ENCODE measurements around the gene ZCCHC14.
A peak's percentile ranks its signal among the peaks of the same experiment; 100 is the strongest.

The ZCCHC14 gene

DNA sequence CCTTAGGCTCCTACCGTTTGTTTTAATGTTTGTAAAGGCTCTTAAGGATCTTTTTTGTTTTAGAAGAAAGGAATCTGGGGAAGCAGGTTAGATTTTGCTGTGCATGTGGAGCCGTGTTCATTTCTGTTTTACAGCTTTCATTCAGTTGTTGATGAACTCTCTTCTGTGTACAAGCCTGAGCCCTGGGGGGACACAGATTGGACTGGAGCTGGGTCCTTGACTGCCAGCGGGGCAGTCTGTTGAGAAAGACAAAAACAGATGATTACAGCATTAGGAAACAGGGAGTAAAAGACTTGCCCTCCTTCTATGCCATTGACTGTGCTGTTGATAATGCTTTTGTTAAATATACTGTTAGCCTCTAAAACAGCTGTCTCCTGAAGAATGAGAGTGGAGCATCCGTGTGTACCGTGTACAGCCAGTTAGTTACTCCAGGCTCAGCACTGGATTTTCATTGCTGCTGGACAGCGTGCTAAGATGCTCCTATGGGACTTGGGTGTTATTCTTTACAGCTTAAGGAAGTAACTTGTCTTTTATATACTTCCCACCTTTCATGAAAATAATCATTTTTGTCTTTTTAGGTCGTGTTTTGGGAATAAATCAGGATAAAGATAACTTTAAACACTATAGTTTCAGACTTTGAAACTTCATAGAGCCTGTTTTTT is 97.5 kb downstream of the ZCCHC14 start:
- no peak overlapping the region for H2BK15ac ChIP-seq (ENCODE audit: low read depth, poor library complexity, severe bottlenecking)
- H3K14ac ChIP-seq (ENCODE audit: low read length in 2 of 2), result no peak overlapping the region
- H4K91ac ChIP-seq (ENCODE audit: low read length), result no peak overlapping the region
- no peak overlapping the region for H3K23ac ChIP-seq (ENCODE audit: low read length in 2 of 2)
- H3K27me3 ChIP-seq (ENCODE audit: control insufficient read depth in 1 of 2, insufficient read depth in 1 of 2, low read length in 2 of 2), result no peaks in the 10 kb centered on the region
- H3K79me1 ChIP-seq (replicated peaks; ENCODE audit: low read length, poor library complexity, severe bottlenecking), result peaks cover 14% of the 10 kb centered on the region
- no peak overlapping the region for H2AFZ ChIP-seq (ENCODE audit: low read depth, low read length)
- H3K4me2 ChIP-seq (ENCODE audit: low read length, poor library complexity, severe bottlenecking), result no peak overlapping the region
- H3K18ac ChIP-seq (ENCODE audit: low read depth in 1 of 2, low read length in 2 of 2), result peak overlapping the region in 1 of 2 experiments; percentile 52
- H3K9ac ChIP-seq (ENCODE audit: low read length), result peak overlapping the region; percentile 95
- peak; percentile 26 for DNase-seq
- peak overlapping the region in 1 of 2 experiments; percentile 17 for H3K4me3 ChIP-seq (ENCODE audit: insufficient read depth in 1 of 2, low read depth in 1 of 2, low read length in 2 of 2)
- H3K36me3 ChIP-seq (ENCODE audit: control insufficient read depth in 1 of 2, insufficient read depth in 2 of 2, low read depth in 1 of 2, low read length in 2 of 2), result peaks cover 10 to 23% of the 10 kb centered on the region in 2 experiments
- H3K27ac ChIP-seq (ENCODE audit: low read length, poor library complexity, severe bottlenecking), result no peak overlapping the region
- no peak overlapping the region for H2BK5ac ChIP-seq (ENCODE audit: low read depth, low read length, poor library complexity, severe bottlenecking)
- H3K4ac ChIP-seq (ENCODE audit: low read depth in 1 of 2, low read length in 2 of 2), result no peak overlapping the region
- no peaks in the 10 kb centered on the region for H3K9me3 ChIP-seq (ENCODE audit: control insufficient read depth, low read length)
- WGBS, result 98% methylated on average over 5 of the region's 7 CpGs
- H2BK12ac ChIP-seq (ENCODE audit: low read length in 2 of 2), result peak overlapping the region in 1 of 2 experiments; percentile 72
- H2AK5ac ChIP-seq (ENCODE audit: low read length, severe bottlenecking), result no peak overlapping the region
- H4K8ac ChIP-seq (ENCODE audit: low read length), result no peak overlapping the region
- H2BK120ac ChIP-seq (ENCODE audit: low read depth, low read length), result no peak overlapping the region
- H3K4me1 ChIP-seq (ENCODE audit: control insufficient read depth, insufficient read depth, low read depth, low read length), result peaks cover 14% of the 10 kb centered on the region

GRCh38 chr16:87393680-87394055 is 99.2 kb downstream of the ZCCHC14 start:
- Histone ChIP-seq H3K79me1 (replicated peaks; ENCODE audit: low read length, poor library complexity, severe bottlenecking) (peaks cover 10% of the 10 kb centered on the region), H3K23ac (ENCODE audit: low read length in 2 of 2) (no peak overlapping the region), H2BK120ac (ENCODE audit: low read depth, low read length) (no peak overlapping the region), H3K4ac (ENCODE audit: low read depth in 1 of 2, low read length in 2 of 2) (no peak overlapping the region), H3K14ac (ENCODE audit: low read length in 2 of 2) (no peak overlapping the region), H3K18ac (ENCODE audit: low read depth in 1 of 2, low read length in 2 of 2) (no peak overlapping the region), H3K36me3 (ENCODE audit: control insufficient read depth in 1 of 2, insufficient read depth in 2 of 2, low read depth in 1 of 2, low read length in 2 of 2) (peaks cover 4 to 12% of the 10 kb centered on the region in 2 experiments), H4K8ac (ENCODE audit: low read length) (no peak overlapping the region), H3K4me3 (ENCODE audit: insufficient read depth in 1 of 2, low read depth in 1 of 2, low read length in 2 of 2) (peak overlapping the region in 1 of 2 experiments; percentile 94), H2BK12ac (ENCODE audit: low read length in 2 of 2) (no peak overlapping the region), H3K4me2 (ENCODE audit: low read length, poor library complexity, severe bottlenecking) (peak overlapping the region; percentile 58), H3K27ac (ENCODE audit: low read length, poor library complexity, severe bottlenecking) (no peak overlapping the region), H3K9me3 (ENCODE audit: control insufficient read depth, low read length) (no peaks in the 10 kb centered on the region), H2BK15ac (ENCODE audit: low read depth, poor library complexity, severe bottlenecking) (no peak overlapping the region), H2AFZ (ENCODE audit: low read depth, low read length) (no peak overlapping the region), H3K4me1 (ENCODE audit: control insufficient read depth, insufficient read depth, low read depth, low read length) (peaks cover 14% of the 10 kb centered on the region), H3K27me3 (ENCODE audit: control insufficient read depth in 1 of 2, insufficient read depth in 1 of 2, low read length in 2 of 2) (no peaks in the 10 kb centered on the region), H2AK5ac (ENCODE audit: low read length, severe bottlenecking) (no peak overlapping the region), H2BK5ac (ENCODE audit: low read depth, low read length, poor library complexity, severe bottlenecking) (no peak overlapping the region), H4K91ac (ENCODE audit: low read length) (no peak overlapping the region), H3K9ac (ENCODE audit: low read length) (peak overlapping the region; percentile 95)
- no peak for DNase-seq
- WGBS, result 71% methylated on average over 2 of the region's 6 CpGs

GRCh38 chr16:87392821-87393679 is 99.8 kb downstream of the ZCCHC14 start:
- peak overlapping the region; percentile 42 for H2AFZ ChIP-seq (ENCODE audit: low read depth, low read length)
- H3K79me1 ChIP-seq (replicated peaks; ENCODE audit: low read length, poor library complexity, severe bottlenecking), result peaks cover 9% of the 10 kb centered on the region
- H3K9ac ChIP-seq (ENCODE audit: low read length), result peak overlapping the region; percentile 95
- peak; percentile 57 for DNase-seq
- no peaks in the 10 kb centered on the region for H3K27me3 ChIP-seq (ENCODE audit: control insufficient read depth in 1 of 2, insufficient read depth in 1 of 2, low read length in 2 of 2)
- peak overlapping the region; percentile 94 to 97 for H3K4me3 ChIP-seq (ENCODE audit: insufficient read depth in 1 of 2, low read depth in 1 of 2, low read length in 2 of 2)
- 5% methylated on average over 51 of the region's 53 CpGs for WGBS
- peak overlapping the region; percentile 93 for H2BK15ac ChIP-seq (ENCODE audit: low read depth, poor library complexity, severe bottlenecking)
- no peak overlapping the region for H2AK5ac ChIP-seq (ENCODE audit: low read length, severe bottlenecking)
- peaks cover 3 to 7% of the 10 kb centered on the region in 2 experiments for H3K36me3 ChIP-seq (ENCODE audit: control insufficient read depth in 1 of 2, insufficient read depth in 2 of 2, low read depth in 1 of 2, low read length in 2 of 2)
- H2BK120ac ChIP-seq (ENCODE audit: low read depth, low read length), result no peak overlapping the region
- no peak overlapping the region for H4K8ac ChIP-seq (ENCODE audit: low read length)
- peak overlapping the region; percentile 90 to 91 for H3K14ac ChIP-seq (ENCODE audit: low read length in 2 of 2)
- peaks cover 13% of the 10 kb centered on the region for H3K4me1 ChIP-seq (ENCODE audit: control insufficient read depth, insufficient read depth, low read depth, low read length)
- H4K91ac ChIP-seq (ENCODE audit: low read length), result peak overlapping the region; percentile 58
- peak overlapping the region in 1 of 2 experiments; percentile 94 for H3K23ac ChIP-seq (ENCODE audit: low read length in 2 of 2)
- H3K4ac ChIP-seq (ENCODE audit: low read depth in 1 of 2, low read length in 2 of 2), result peak overlapping the region; percentile 87 to 89
- peak overlapping the region; percentile 58 for H3K4me2 ChIP-seq (ENCODE audit: low read length, poor library complexity, severe bottlenecking)
- H3K18ac ChIP-seq (ENCODE audit: low read depth in 1 of 2, low read length in 2 of 2), result peak overlapping the region; percentile 84 to 91
- H2BK5ac ChIP-seq (ENCODE audit: low read depth, low read length, poor library complexity, severe bottlenecking), result peak overlapping the region; percentile 54
- H2BK12ac ChIP-seq (ENCODE audit: low read length in 2 of 2), result no peak overlapping the region
- no peaks in the 10 kb centered on the region for H3K9me3 ChIP-seq (ENCODE audit: control insufficient read depth, low read length)
- peak overlapping the region; percentile 22 for H3K27ac ChIP-seq (ENCODE audit: low read length, poor library complexity, severe bottlenecking)

Measured in mesenchymal stem cell (in vitro differentiated cells and primary cell).